Stimulated activated CD8-positive, alpha-beta memory T cell treated with anti-CD3 and anti-CD28 coated beads, Interleukin-15, amount 100 ng/mL, for 4 hours (primary cell): Measurements from ENCODE around the gene UPB1.

Source experiments
- DNase-seq, 2 donors: peaks; one replicate each; pipeline ENCODE4 v3.0.0-alpha.2; 2020; ENCODE audit warnings: low read depth in 2 of 2

Gene UPB1

DNA sequence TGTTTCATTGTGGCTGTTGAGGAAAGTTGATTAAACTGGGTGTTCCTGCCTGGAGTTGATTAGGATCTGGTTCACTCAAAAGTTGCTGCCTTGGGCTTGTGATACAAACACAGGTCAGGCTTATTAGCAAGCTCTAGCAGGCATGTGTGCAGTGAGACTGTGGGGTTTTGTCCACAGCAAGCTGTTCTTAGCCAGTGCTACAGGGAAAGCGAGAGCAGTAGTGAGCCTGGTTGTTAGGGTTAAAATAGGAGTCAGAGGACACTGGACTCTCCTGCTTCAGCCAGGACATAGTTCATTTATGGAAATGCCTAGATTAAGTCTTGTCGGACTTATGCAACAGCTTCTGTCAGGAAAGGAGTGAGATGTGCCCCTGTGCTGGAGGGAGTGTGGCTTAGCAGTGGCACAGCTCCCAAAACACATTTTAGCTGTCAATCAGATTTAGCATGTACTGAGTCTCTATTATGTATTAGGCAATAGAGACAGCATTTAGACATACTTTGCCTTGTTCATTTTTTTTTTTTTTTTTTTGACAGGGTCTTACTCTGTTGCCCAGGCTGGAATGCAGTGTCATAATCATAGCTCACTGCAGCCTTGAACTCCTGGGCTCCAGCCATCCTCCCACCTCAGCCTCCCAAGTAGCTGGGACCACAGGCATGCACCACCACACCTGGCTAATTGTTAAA, 69.4 kb downstream of the UPB1 start:
- no peak for DNase-seq

DNA sequence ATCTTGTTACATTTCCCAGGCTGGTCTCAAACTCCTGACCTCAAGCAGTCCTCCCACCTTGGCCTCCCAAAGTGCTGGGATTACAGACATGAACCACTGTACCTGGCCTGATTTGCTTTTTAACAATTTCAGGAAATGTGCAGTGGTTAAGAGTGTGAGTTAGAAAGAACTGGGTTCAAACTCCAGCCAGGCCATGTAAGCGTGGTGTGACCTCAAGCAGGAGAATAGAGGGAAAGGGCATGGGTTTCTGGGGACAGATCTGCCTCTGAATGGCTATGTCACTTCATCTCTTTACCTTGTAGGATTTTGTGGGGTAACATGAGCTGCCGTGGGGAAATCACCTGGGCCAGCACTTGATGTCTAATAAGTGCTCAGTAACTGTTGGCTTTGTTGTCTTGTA, 69.9 kb downstream of the UPB1 start:
- DNase-seq, result no peak

DNA sequence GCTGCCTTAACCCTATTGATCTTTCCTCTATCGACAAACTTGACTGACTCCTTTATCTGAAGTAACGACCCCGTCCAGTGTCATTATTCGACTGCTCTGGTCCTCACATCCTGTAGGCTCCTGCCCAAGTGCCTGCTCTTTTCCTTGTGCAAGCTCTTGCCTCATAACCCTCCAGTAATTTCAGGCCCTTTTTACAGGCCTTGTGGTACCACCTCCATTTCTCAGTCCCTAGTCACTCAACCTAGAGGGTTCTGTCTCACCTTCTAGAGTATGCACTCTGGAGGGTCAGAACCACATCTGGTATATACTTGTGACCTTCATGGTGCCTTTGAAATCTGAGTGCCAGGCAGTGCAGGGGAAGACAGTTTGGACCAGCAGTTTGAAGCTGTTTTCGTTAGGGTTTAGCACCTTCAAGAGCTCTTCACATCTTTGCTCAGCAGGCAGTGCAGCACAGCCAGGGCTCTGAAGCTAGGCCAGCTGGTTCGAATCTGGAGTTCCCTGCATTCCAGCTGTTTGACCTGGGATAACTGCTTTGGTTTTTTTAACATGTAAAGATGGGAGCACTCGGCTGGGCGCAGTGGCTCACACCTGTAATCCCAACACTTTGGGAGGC, 71.9 kb downstream of the UPB1 start:
- DNase-seq, result no peak

DNA sequence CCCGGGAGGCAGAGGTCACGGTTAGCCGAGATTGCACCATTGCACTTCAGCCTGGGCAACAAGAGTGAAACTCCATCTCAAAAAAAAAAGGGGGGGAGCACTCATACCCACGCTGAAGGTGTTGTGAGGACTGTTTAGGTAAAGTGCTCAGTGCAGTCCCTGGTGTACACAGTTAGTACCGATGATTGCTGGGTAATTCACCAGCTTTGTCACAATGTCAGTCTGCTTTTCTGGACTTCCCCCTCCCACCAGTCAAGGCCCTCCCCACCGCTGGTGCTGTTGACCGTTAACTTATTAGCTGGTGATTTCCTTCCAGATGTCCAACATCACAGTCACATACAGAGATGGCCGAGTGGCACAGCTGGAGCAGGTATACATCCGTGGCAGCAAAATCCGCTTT, 72.5 kb downstream of the UPB1 start:
- DNase-seq, result no peak

DNA sequence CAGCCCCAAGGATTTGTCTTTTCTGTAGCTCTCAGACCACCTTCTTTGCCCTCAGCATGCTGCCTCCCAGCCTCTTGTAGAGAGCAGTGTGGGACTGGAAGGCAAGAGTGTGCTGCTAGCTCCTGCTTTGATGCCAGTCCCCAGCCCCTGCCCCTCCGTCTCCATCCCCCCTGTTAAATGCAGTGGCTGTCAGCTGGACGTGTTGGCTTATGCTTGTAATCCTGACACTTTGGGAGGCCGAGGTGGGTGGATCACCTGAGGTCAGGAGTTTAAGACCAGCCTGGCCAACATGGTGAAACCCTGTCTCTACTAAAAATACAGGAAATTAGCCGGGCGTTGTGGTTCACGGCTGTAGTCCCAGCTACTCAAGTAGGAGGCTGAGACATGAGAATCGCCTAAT, 76.1 kb downstream of the UPB1 start:
- DNase-seq, result no peak

DNA sequence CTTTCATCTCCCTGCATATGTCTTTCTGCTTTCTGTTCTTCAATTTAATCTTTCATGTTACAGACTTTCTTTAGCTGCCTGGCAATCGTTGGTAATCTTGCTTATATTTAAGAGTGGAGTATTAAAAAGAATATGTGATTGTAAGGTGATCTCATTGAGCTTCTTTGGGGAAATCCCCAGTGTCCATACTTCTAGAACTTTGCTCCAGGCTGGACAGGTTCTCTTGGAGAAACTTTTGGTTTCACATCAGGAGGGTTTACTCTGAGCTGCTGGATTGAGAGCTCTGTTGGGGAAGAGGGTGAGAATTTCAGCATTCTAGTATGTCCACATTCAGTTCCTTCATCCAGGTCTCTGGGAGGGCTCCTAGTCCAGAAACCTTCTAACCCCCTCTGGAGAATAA, 81.6 kb downstream of the UPB1 start:
- no peak for DNase-seq
